ENCODE data around the gene PABPC4L.
A peak's percentile ranks its signal among the peaks of the same experiment; 100 is the strongest.
"Not testable (repeated sequence)": the region's sequence is repeated elsewhere in the genome, so short reads cannot be mapped to it uniquely, and the experiment has no call there.

PABPC4L gene

DNA sequence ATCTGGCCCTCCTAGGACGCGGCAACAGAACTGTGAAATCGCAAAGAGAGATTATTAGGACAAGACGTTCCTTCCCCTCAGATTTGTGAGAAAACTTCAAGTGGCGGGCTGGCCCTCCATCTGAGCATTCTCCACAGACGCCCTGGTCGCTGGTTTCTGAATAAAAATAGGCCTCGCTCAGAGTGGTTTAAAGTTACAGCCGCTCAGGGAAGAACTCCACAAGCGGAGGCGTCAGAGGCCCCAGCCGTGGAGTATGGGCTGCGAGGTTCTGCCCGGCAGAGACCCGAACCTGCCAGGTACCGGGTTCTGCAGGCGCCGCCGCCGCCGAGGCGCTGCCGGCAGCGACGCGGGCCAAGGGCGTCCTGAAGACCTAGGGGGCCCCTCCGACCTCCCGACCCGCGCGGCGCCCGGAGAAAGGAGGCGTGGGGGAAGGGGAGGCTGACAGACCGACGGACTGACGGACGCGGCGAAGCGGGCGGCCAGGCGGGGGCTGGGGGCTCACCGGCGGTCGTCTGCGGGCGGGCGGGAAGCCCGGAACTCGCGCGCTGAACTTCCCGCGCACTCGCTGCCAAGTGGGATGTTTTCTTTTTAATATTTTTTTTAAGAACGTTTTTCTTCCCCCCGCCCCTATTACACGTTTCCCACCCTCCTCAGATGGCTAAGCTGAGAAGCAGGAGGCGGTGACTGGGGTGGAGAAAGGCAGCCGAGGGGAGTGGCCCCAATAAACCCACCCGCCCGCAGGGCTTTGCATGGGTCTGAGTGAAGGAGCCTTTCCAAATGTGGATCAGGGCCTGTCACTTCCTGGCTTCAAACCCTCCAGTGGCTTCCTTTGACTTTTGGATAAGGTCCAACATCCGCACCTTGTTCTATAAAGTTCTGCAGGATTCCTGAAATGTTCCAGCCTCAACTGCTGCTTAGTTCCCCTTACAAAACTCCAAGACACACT lies at the start of gene PABPC4L:
Gene PABPC4L, minus strand, starts transcription at position 574 of the 946 bp plus-strand sequence. CDS start 770 bp downstream, outside the sequence.
- DNase-seq (ENCODE audit: low read depth): peak; percentile 28

DNA sequence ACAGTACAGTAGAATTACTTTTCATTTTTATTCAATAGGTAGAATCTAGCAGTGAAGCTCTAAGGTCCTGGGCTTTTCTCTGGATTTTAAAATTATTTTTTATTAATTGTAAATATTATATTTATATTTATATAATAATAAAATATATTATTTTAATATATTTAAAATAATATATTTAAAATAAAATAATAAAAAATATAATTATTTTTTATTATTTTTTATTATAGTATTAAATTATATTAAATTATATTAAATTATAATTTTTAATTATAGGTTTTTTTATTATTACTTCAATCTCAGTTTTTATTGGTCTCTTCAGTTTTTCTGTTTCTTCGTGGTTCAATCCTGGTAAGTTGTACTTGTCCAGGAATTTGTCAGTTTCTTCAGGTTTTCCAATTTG lies 49.7 kb upstream of the PABPC4L start:
- DNase-seq (ENCODE audit: low read depth): no peak

- DNase-seq (ENCODE audit: low read depth): no peak
Measured at GRCh38 chr4:134243742-134244713, 42.4 kb upstream of the PABPC4L start.

GRCh38 chr4:134219043-134219442 lies 17.5 kb upstream of the PABPC4L start:
- DNase-seq (ENCODE audit: low read depth): no peak

- no peak for DNase-seq (ENCODE audit: low read depth)
Measured at GRCh38 chr4:134216411-134216810, 14.8 kb upstream of the PABPC4L start.

DNA sequence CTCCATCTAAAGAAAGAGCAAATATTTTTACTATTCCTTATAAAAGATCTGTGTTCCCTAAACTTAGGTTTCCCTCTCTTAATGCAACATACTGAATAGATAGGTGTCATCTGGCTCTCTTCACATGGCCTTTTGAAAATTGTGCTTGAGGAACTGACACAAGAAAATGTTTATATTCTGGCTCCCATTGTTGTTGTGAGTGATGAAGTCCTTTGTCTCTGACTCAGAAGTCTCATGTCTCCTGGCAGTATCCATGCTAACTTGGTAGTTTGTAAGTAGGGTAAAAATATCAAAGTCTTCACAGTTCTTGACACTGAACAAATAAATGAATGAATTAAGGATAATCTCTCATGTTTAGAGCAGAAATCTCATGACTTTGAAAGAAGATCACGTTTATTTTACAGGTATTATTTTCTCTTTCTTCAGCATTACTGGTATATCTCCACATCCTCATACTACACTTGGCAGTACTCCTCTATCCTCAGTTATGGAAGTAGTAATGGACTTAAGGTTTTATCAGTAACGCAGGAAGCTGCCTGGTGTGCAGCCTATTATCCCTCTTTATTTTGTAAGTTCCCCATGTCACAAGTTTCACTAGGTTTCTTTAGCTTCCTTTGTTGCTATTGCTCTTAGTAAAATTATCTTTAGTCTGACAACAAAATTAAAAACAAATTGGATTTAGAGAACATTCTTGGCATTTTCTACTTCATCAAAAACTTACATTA lies 14.2 kb upstream of the PABPC4L start:
- DNase-seq (ENCODE audit: low read depth): no peak

- DNase-seq (ENCODE audit: low read depth): not testable (repeated sequence)
Measured at GRCh38 chr4:134207955-134208354, 6.4 kb upstream of the PABPC4L start.

DNA sequence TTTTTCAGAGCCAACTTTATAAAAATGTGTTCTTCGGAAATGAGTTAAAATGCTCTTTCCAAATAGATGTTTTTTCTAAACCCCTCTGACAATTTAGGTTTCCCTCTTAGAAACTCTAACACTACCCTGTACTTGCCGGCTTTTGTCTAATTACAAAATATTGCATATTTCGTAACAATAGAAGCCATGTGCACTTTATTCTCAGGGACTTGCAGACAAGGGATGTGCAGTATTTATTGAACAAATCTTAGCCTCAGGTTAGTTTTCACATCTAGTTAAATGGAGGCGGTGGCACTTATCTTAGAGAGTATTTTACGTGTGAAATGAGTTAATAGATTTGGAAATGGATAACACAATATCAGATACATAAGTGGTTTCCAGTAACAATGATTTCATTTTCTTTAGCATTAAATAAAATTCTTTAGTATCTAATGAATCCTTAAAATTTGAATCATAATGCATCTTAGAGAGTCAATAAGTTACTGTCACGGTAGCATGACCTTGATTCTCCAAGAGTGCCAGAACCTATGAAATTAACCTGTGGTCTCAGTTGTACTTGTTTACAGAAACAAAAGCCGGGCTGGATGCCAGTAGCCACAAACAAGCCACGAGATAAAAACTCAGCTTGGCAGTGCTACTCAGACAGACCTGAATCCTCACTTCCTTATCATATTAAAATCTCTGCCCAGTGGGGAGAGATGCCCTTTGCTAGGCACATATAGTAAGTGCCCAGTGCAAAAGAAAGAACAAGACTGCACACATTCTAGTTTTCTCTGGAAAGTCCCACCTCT lies 772 bp upstream of the PABPC4L start:
- peak; percentile 2 for DNase-seq (ENCODE audit: low read depth)

- DNase-seq (ENCODE audit: low read depth): no peak
Measured at GRCh38 chr4:134200811-134201215, 776 bp downstream of the PABPC4L start.

DNA sequence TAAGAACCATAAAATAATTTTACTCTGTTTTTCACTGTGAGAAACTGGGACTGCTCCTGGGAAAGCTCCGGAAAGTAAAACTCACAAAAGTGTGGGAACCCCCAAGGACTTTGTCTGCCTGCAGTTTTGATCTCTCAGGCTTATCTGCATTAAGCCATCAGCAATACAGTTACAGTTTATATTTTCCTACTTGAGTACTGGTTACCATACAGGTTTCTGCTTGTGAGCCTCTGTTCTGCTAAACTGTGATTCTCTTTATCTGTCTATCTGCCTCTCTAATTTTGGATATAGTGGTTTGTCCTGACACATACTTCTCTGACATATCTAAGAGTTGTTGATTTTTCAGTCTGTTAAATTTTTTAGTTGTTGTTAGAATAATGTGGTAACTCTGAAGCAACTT lies 11.6 kb downstream of the PABPC4L start:
- no peak for DNase-seq (ENCODE audit: low read depth)

DNA sequence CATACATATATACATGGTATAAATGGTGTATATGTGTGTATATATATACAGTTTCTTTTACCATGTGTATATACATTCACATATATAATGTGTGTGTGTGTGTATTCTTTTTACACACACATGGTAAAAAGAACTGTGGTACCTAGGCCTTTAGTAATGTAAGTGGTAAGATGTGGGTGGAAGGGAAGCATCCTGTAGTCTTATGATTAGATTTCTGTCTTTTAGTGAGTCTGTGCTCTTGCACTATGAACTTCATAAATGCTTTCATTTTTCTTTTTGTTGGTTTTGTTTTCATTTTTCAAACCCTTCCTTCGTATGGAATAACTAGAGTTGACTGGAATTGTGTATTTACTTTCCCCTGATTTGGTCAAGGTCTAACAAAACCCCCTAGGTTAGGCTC lies 12.1 kb downstream of the PABPC4L start:
- DNase-seq (ENCODE audit: low read depth): no peak

DNA sequence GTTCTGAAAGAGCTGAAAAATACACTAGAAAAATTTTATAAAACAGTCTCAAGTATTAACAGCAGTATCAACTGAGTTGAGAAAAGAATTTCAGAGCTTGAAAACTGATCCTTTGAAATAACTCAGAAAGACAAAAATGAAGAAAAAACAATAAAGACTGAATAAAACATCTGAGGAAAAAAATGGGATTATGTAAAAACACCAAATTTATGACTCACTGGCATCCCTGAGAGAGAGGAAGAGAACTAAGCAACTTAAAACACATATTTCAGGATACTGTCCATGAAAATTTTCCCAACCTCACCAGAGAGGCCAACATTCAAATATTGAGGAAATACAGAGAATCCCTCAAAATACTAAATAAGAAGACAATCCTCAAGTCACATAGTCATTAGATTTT lies 22.9 kb downstream of the PABPC4L start:
- DNase-seq (ENCODE audit: low read depth): no peak

- no peak for DNase-seq (ENCODE audit: low read depth)
Measured at GRCh38 chr4:134174271-134174670, 27.3 kb downstream of the PABPC4L start.

DNA sequence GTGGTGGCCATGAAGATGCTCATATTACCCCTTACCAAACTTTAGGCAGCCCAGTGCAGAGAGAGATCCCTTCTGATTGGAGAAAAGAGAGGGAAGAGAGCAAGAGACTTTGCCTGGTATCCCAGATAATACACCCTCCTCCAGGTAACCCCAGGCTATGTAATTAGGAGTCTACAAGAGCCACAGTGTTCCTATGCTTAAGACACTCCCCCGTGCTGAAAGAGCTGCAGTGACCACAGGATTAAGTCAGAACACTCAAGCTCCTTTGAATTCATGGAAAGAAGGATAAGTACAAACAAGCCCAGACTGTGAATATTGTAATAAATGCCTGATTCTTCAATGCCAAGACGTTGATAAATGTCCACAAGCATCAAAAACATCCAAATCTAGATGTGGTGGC lies 41.4 kb downstream of the PABPC4L start:
- no peak for DNase-seq (ENCODE audit: low read depth)

DNA sequence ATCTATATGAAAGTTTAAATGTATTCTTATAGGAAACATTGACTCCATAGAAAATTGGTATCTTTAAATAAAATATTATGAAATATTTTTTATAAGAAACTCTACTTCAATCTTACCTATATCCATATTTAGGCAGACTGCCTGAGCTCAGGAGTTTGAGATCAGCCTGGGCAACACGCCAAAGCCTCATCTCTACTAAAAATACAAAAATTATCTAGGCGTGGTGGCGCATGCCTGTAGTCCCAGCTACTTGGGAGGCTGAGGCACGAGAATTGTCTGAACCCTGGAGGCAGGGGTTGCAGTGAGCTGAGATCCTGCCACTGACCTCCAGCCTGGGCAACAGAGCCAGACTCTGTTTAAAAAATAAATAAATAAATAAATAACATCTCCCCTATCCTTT lies 47.5 kb downstream of the PABPC4L start:
- no peak for DNase-seq (ENCODE audit: low read depth)

DNA sequence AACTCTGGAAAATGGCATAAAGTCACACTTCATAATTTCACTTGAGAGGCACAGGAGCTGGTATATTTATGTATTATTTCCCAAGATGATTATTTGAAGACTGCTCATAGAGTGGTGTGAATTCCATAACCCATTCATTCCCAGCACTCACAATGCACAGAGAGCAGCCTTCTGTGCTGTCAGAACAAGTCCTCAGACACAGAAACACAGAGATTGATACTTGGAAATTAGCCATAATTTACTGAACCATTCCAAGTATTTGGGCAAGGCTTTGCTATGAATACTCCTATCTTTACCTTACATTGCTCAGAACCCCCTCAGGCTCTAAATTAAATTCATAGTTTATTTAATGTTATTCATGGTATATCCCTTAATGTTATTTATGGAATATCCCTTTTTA lies 53.6 kb downstream of the PABPC4L start:
- no peak for DNase-seq (ENCODE audit: low read depth)

All from fibroblast of gingiva (primary cell).